GM23248 (cell line): ENCODE results near the gene ARID1B. TPM values are rescaled to one million over a fixed set of nuclear protein-coding genes. Genes with fewer than 3 reads are reported as not detected.

ENCODE experiments used
- DNase-seq: peaks from one replicate; pipeline ENCODE4 v3.0.0-alpha.2; 2015
- H2AFZ ChIP-seq: fragments of 200-600 bp; sonication (generic); 2 replicates; pipeline ENCODE4 v1.6.1; 2016; ENCODE audit warnings: antibody characterized with exemption
- H3F3A ChIP-seq: fragments of 200-600 bp; sonication (generic); 2 replicates; pipeline ENCODE4 v1.6.1; 2016; ENCODE audit warnings: mild to moderate bottlenecking, antibody characterized with exemption, mixed run types; ENCODE audit not compliant: insufficient read depth
- H3K27ac ChIP-seq: fragments of 200-600 bp; sonication (generic); 2 replicates; pipeline ENCODE4 v1.5.1; 2016; ENCODE audit warnings: mild to moderate bottlenecking
- H3K27me3 ChIP-seq: fragments of 200-600 bp; sonication (generic); replicated peaks from 2 replicates; pipeline ENCODE4 v1.6.1; 2016; ENCODE audit warnings: mild to moderate bottlenecking; ENCODE audit not compliant: insufficient read depth
- H3K36me3 ChIP-seq: fragments of 200-600 bp; sonication (generic); 2 replicates; pipeline ENCODE4 v1.6.1; 2016; ENCODE audit warnings: low read depth, mild to moderate bottlenecking
- H3K4me1 ChIP-seq: fragments of 200-600 bp; sonication (generic); 2 replicates; pipeline ENCODE4 v1.6.1; 2016; ENCODE audit warnings: mild to moderate bottlenecking; ENCODE audit not compliant: insufficient read depth
- H3K4me2 ChIP-seq: fragments of 200-600 bp; sonication (generic); one replicate; pipeline ENCODE4 v1.6.1; 2016; ENCODE audit warnings: mild to moderate bottlenecking; ENCODE audit not compliant: unreplicated experiment
- H3K4me3 ChIP-seq: fragments of 200-600 bp; sonication (generic); 2 replicates; pipeline ENCODE4 v1.5.1; 2016; ENCODE audit warnings: mild to moderate bottlenecking
- H3K79me2 ChIP-seq: fragments of 200-600 bp; sonication (generic); 2 replicates; pipeline ENCODE4 v1.6.1; 2016; ENCODE audit warnings: mild to moderate bottlenecking; ENCODE audit not compliant: insufficient read depth
- H3K9ac ChIP-seq: fragments of 200-600 bp; sonication (generic); 2 replicates; pipeline ENCODE4 v1.6.1; 2016; ENCODE audit warnings: mild to moderate bottlenecking
- H3K9me2 ChIP-seq: fragments of 200-600 bp; sonication (generic); 2 replicates; pipeline ENCODE4 v1.6.1; 2016; ENCODE audit warnings: mixed run types, mild to moderate bottlenecking, moderate library complexity; ENCODE audit not compliant: insufficient read depth
- H3K9me3 ChIP-seq: fragments of 200-600 bp; sonication (generic); one replicate; pipeline ENCODE4 v1.6.1; 2017; ENCODE audit warnings: low read depth
- H4K20me1 ChIP-seq: fragments of 200-600 bp; sonication (generic); 2 replicates; pipeline ENCODE4 v1.6.0; 2016; ENCODE audit not compliant: insufficient read depth
- EZH2 ChIP-seq: fragments of 200-600 bp; sonication (generic); IDR thresholded peaks from 2 replicates; pipeline ENCODE4 v1.6.1; 2018; ENCODE audit warnings: antibody characterized with exemption, mild to moderate bottlenecking; ENCODE audit not compliant: insufficient read depth, poor library complexity, severe bottlenecking
- EZH2phosphoT487 ChIP-seq: fragments of 200-600 bp; sonication (generic); IDR thresholded peaks from 2 replicates; pipeline ENCODE4 v1.6.1; 2018; ENCODE audit warnings: antibody characterized with exemption, moderate library complexity, mild to moderate bottlenecking, low read depth; ENCODE audit not compliant: insufficient read depth
- WGBS, 2 experiments: methylation state at CpG; one replicate each; pipeline ENCODE4 v1.1.6; 2015 to 2017; ENCODE audit warnings: low lambda C conversion rate in 2 of 2, low coverage in 1 of 2; ENCODE audit errors: missing lambda C conversion rate in 2 of 2; 5-methylcytosine and 5-hydroxymethylcytosine counted together
- in situ Hi-C: fragments of 300-500 bp; cut with MboI; formaldehyde crosslinking; loops from 2 replicates; pipeline ENCODE4 v1.15.0; 2020
- polyA plus RNA-seq: library from polyadenylated mRNA; unstranded; fragments of >200 nt; fragmentation: Nextera tagmentation; extraction: Ambion mirVana; gene quantifications from 2 replicates; pipeline ENCODE4 v1.2.1, GENCODE V29; 2016
- total RNA-seq: library from RNA; depleted of rRNA; stranded (reverse); fragments of >200 nt; shearing (Covaris generic); gene quantifications from 2 replicates; pipeline ENCODE4 v1.2.3, GENCODE V29; 2014

Gene ARID1B
- total and polyA plus RNA-seq, 2 experiments from 2014 or later, result 19.3 to 21.2 TPM

GRCh38 chr6:156735751-156736150 lies 41.4 kb upstream of the ARID1B start:
- no peak overlapping the region for H3K9ac ChIP-seq
- H3K9me2 ChIP-seq, result no peaks in the 10 kb centered on the region
- 75 to 76% methylated on average over 7 of the region's 7 CpGs for WGBS, 2 experiments
- no peak for TF ChIP-seq EZH2phosphoT487
- TF ChIP-seq EZH2, result no peak
- no peak overlapping the region for H3K4me2 ChIP-seq
- H3K79me2 ChIP-seq, result no peaks in the 10 kb centered on the region
- H3K36me3 ChIP-seq, result no peaks in the 10 kb centered on the region
- H3K27me3 ChIP-seq, result no peaks in the 10 kb centered on the region
- H4K20me1 ChIP-seq, result no peaks in the 10 kb centered on the region
- H3K9me3 ChIP-seq, result no peaks in the 10 kb centered on the region
- in situ Hi-C loops, result no loop called here
- DNase-seq, result peak; percentile 29
- H3K4me3 ChIP-seq, result no peak overlapping the region
- no peak overlapping the region for H3K27ac ChIP-seq
- H3F3A ChIP-seq, result peaks cover 4% of the 10 kb centered on the region; the same call in 1 of the 2 replicates
- no peak overlapping the region for H2AFZ ChIP-seq
- no peaks in the 10 kb centered on the region; the same call in 1 of the 2 replicates for H3K4me1 ChIP-seq

- no peaks in the 10 kb centered on the region for H3K27me3 ChIP-seq
- in situ Hi-C loops, result no loop called here
- 0 to 8% methylated on average over 1 of the region's 1 CpG for WGBS, 2 experiments
These were observed 36.6 kb upstream of the ARID1B start for GRCh38 chr6:156740604-156741003.

DNA sequence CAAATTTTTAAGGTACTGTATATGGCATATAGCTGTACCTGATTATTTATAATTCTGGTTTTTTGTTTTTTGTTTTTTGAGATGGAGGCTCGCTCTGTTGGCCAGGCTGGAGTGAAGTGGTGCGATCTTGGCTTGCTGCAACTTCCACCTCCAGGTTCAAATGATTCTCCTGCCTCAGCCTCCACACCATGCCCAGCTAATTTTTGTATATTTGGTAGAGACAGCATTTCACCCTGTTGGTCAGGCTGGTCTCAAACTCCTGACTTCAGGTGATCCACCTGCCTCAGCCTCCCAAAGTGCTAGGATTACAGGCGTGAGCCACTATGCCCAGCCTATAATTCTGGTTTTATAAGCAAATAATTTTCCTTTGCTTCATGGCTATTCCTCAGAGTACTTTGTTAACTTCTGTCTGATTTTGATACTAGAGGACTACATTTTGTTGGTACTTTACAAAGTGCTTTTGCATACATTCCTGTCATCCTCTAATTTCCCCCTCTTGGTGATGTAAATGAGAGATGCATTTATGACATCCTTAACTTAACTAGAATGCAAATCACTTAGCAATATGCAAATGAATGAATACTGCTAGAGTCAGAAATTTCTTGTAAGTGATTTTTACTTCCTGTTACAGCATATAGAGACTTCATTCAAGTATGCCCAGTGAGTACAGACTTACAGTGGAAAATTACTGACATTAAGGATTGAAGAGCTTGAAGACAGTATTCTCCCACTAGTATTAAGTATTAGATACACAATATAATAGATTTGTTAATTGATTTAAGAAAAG lies 35.7 kb upstream of the ARID1B start:
- Histone ChIP-seq H3K4me2 (no peak overlapping the region), H3K4me3 (no peak overlapping the region), H3K9me2 (no peaks in the 10 kb centered on the region), H2AFZ (no peak overlapping the region), H3K4me1 (no peaks in the 10 kb centered on the region), H3K79me2 (no peaks in the 10 kb centered on the region), H3K27me3 (no peaks in the 10 kb centered on the region), H3K9me3 (no peaks in the 10 kb centered on the region), H4K20me1 (no peaks in the 10 kb centered on the region), H3K36me3 (no peaks in the 10 kb centered on the region), H3F3A (no peaks in the 10 kb centered on the region), H3K9ac (no peak overlapping the region), H3K27ac (no peak overlapping the region)
- 64 to 76% methylated on average over 3 of the region's 3 CpGs for WGBS, 2 experiments
- in situ Hi-C loops, result no loop called here
- no peak for TF ChIP-seq EZH2phosphoT487
- no peak for DNase-seq

More at GRCh38 chr6:156740604-156741003, 36.6 kb upstream of the ARID1B start:
- Histone ChIP-seq H3K79me2 (no peaks in the 10 kb centered on the region), H3K4me3 (no peak overlapping the region), H3K9ac (no peak overlapping the region), H3K4me2 (no peak overlapping the region), H3K27ac (no peak overlapping the region), H3K4me1 (no peaks in the 10 kb centered on the region), H3F3A (no peaks in the 10 kb centered on the region), H3K36me3 (no peaks in the 10 kb centered on the region), H2AFZ (no peak overlapping the region), H4K20me1 (no peaks in the 10 kb centered on the region), H3K9me2 (no peaks in the 10 kb centered on the region), H3K9me3 (no peaks in the 10 kb centered on the region)
- no peak for TF ChIP-seq EZH2
- TF ChIP-seq EZH2phosphoT487, result no peak
- no peak for DNase-seq

GRCh38 chr6:156747715-156748114 lies 29.5 kb upstream of the ARID1B start:
- Histone ChIP-seq H3K36me3 (no peaks in the 10 kb centered on the region), H3K4me1 (no peaks in the 10 kb centered on the region), H3K4me2 (no peak overlapping the region), H3K4me3 (no peak overlapping the region), H2AFZ (no peak overlapping the region), H3K27ac (no peak overlapping the region), H3F3A (no peaks in the 10 kb centered on the region), H3K9me2 (no peaks in the 10 kb centered on the region), H3K9me3 (no peaks in the 10 kb centered on the region), H3K9ac (no peak overlapping the region), H4K20me1 (no peaks in the 10 kb centered on the region), H3K79me2 (no peaks in the 10 kb centered on the region), H3K27me3 (no peaks in the 10 kb centered on the region)
- 64 to 67% methylated on average over 3 of the region's 3 CpGs for WGBS, 2 experiments
- no peak for DNase-seq
- TF ChIP-seq EZH2phosphoT487 (no peak), EZH2 (no peak)
- in situ Hi-C loops, result no loop called here

GRCh38 chr6:156748504-156748903 lies 28.7 kb upstream of the ARID1B start:
- no peak for TF ChIP-seq EZH2phosphoT487
- no peak for TF ChIP-seq EZH2
- Histone ChIP-seq H2AFZ (no peak overlapping the region), H3K9me2 (no peaks in the 10 kb centered on the region), H3K27ac (no peak overlapping the region), H3K4me1 (no peaks in the 10 kb centered on the region), H3K79me2 (no peaks in the 10 kb centered on the region), H3K36me3 (no peaks in the 10 kb centered on the region), H3K9me3 (no peaks in the 10 kb centered on the region), H3K9ac (no peak overlapping the region), H3K4me3 (no peak overlapping the region), H3K27me3 (no peaks in the 10 kb centered on the region), H3F3A (no peaks in the 10 kb centered on the region), H3K4me2 (no peak overlapping the region), H4K20me1 (no peaks in the 10 kb centered on the region)
- in situ Hi-C loops, result no loop called here
- 95 to 100% methylated on average over 1 of the region's 1 CpG for WGBS, 2 experiments
- DNase-seq, result no peak
